IPS DF 6.9 (cell line): ENCODE results near the gene PRKN.

ENCODE experiments used
- DNase-seq: peaks from one replicate; pipeline ENCODE4 v3.0.0-alpha.2; 2013; ENCODE audit warnings: low read depth, low spot score
- H3K27ac ChIP-seq: one replicate; pipeline ENCODE4 v1.5.1; 2013; ENCODE audit warnings: low read length, control low read depth
- H3K27me3 ChIP-seq: 2 replicates; pipeline ENCODE4 v1.6.1; 2013; ENCODE audit warnings: mild to moderate bottlenecking, low read length; ENCODE audit not compliant: control insufficient read depth, insufficient read depth
- H3K36me3 ChIP-seq: 2 replicates; pipeline ENCODE4 v1.6.1; 2013; ENCODE audit warnings: low read length; ENCODE audit not compliant: control insufficient read depth, insufficient read depth
- H3K4me1 ChIP-seq: 2 replicates; pipeline ENCODE4 v1.6.1; 2013; ENCODE audit warnings: low read length; ENCODE audit not compliant: control insufficient read depth, insufficient read depth
- H3K4me3 ChIP-seq: 2 replicates; pipeline ENCODE4 v1.5.1; 2013; ENCODE audit warnings: mild to moderate bottlenecking, low read length
- H3K9me3 ChIP-seq: 2 replicates; pipeline ENCODE4 v1.6.1; 2013; ENCODE audit warnings: low read length, inconsistent platforms; ENCODE audit not compliant: control insufficient read depth, insufficient read depth
- WGBS: extraction: QIAGEN DNeasy Blood & Tissue Kit; methylation state at CpG from one replicate; pipeline ENCODE4 v1.1.7; 2013; ENCODE audit warnings: mixed read lengths, missing lambda C conversion rate; ENCODE audit not compliant: insufficient read length, insufficient coverage; 5-methylcytosine and 5-hydroxymethylcytosine counted together

PRKN gene

DNA sequence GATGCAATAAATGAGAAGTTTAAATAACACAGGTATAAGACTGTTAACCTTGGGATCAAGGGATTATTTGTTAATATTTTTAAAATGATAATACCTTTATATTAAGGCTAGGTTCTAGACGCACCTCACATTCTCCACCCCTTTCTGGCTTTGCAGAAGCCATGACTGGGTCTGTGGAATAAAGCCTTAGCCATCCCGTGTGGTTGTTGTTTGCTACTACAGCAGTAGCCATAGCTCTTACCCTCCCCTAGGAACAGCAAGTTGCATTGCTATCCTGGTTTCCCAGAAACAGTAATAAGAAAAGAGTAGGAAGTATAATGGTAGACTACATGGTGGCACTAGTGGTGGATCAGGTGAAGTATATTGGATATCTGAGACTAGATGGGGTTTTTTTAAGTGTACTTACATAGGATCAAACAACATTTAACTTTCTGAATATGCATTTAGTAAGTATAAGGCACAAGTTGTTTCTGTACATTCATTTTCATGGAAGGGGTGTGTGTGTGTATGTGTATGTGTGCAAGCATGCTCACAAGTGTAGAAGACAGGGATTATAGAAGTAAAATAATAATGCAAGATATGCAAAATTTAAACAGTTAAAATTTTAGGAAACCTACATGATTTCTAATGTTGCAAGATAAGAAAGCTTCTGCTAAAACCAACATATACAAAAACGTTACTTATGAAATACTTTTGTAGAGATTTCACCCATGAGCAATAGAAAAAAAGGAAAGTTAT, 384.2 kb downstream of the PRKN start:
- Histone ChIP-seq H3K27me3 (no peaks in the 10 kb centered on the region), H3K27ac (no peak overlapping the region), H3K36me3 (no peaks in the 10 kb centered on the region), H3K9me3 (no peaks in the 10 kb centered on the region), H3K4me1 (no peaks in the 10 kb centered on the region; the same call in 1 of the 2 replicates), H3K4me3 (no peak overlapping the region)
- DNase-seq: no peak
- WGBS: no CpG with 5 or more reads among the region's 3 CpGs

DNA sequence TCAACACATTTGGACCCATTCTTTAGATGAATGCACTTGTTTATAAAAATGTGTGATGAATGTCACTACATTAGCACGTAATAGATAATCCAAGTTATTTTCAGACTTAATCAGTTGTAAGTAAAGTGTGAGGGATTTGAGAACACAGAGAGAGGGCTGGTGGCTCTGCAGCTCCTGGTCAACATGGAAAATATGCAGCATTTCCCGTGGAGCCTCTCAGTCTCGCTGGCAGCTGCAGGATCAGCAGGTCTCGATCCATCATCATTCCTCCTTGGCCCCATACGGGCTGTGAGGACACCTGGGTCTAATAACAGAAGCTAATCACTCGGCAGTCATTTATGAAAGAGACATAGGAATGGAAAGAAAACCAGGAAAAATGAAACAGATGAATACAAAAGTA, 390.2 kb downstream of the PRKN start:
- H3K27ac ChIP-seq: no peak overlapping the region
- no peak overlapping the region for H3K4me3 ChIP-seq
- H3K27me3 ChIP-seq: no peaks in the 10 kb centered on the region
- H3K4me1 ChIP-seq: no peaks in the 10 kb centered on the region
- no peak for DNase-seq
- H3K9me3 ChIP-seq: no peaks in the 10 kb centered on the region
- WGBS: no CpG with 5 or more reads among the region's 6 CpGs
- no peaks in the 10 kb centered on the region for H3K36me3 ChIP-seq

- no peaks in the 10 kb centered on the region for H3K4me1 ChIP-seq
- no peak overlapping the region for H3K27ac ChIP-seq
- no peaks in the 10 kb centered on the region for H3K36me3 ChIP-seq
- DNase-seq: no peak
- no peak overlapping the region for H3K4me3 ChIP-seq
- H3K27me3 ChIP-seq: no peaks in the 10 kb centered on the region
- no peaks in the 10 kb centered on the region for H3K9me3 ChIP-seq
- no CpG with 5 or more reads among the region's 6 CpGs for WGBS
Observed at GRCh38 chr6:162336359-162336758, 391.2 kb downstream of the PRKN start.

GRCh38 chr6:162332365-162332764, 395.2 kb downstream of the PRKN start:
- Histone ChIP-seq H3K9me3 (no peaks in the 10 kb centered on the region), H3K36me3 (no peaks in the 10 kb centered on the region), H3K27ac (no peak overlapping the region), H3K4me1 (no peaks in the 10 kb centered on the region), H3K27me3 (no peaks in the 10 kb centered on the region), H3K4me3 (no peak overlapping the region)
- no CpG with 5 or more reads among the region's 4 CpGs for WGBS
- DNase-seq: no peak

GRCh38 chr6:162331911-162332310, 395.7 kb downstream of the PRKN start:
- Histone ChIP-seq H3K4me1 (no peaks in the 10 kb centered on the region), H3K4me3 (no peak overlapping the region), H3K36me3 (no peaks in the 10 kb centered on the region), H3K27ac (no peak overlapping the region), H3K27me3 (no peaks in the 10 kb centered on the region), H3K9me3 (no peaks in the 10 kb centered on the region)
- WGBS: no CpG with 5 or more reads among the region's 1 CpG
- DNase-seq: no peak

- WGBS: no CpG with 5 or more reads among the region's 4 CpGs
- H3K27me3 ChIP-seq: no peaks in the 10 kb centered on the region
- no peak overlapping the region for H3K27ac ChIP-seq
- H3K9me3 ChIP-seq: no peaks in the 10 kb centered on the region
- no peak for DNase-seq
- H3K4me3 ChIP-seq: no peak overlapping the region
- no peaks in the 10 kb centered on the region for H3K4me1 ChIP-seq
- no peaks in the 10 kb centered on the region for H3K36me3 ChIP-seq
Observed at GRCh38 chr6:162325826-162326225, 401.7 kb downstream of the PRKN start.

DNA sequence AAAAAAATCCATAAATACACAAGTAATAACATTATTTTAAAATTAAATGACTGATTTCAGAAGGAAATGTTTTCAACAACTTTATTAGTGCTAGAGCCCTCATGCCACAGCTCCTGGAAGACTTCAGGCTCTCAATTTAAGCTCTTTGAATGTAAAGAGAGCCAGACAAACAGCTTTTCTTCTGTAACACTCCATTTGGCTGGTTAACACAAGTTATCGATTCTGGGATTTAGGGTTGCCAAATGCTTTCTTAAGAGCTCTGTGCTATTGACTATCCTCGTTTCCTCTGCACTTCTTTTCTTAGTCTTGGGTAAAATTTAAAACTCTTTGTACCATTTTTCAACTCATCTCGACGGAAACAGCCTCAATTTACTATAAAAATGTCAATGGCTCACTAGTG, 402.5 kb downstream of the PRKN start:
- H3K36me3 ChIP-seq: no peaks in the 10 kb centered on the region
- H3K27ac ChIP-seq: no peak overlapping the region
- no peak for DNase-seq
- H3K9me3 ChIP-seq: no peaks in the 10 kb centered on the region
- no peaks in the 10 kb centered on the region for H3K27me3 ChIP-seq
- no peak overlapping the region for H3K4me3 ChIP-seq
- WGBS: no CpG with 5 or more reads among the region's 4 CpGs
- H3K4me1 ChIP-seq: no peaks in the 10 kb centered on the region

- Histone ChIP-seq H3K9me3 (no peaks in the 10 kb centered on the region), H3K27me3 (no peaks in the 10 kb centered on the region), H3K36me3 (no peaks in the 10 kb centered on the region), H3K4me3 (no peak overlapping the region), H3K4me1 (no peaks in the 10 kb centered on the region), H3K27ac (no peak overlapping the region)
- no peak for DNase-seq
- no CpG with 5 or more reads among the region's 3 CpGs for WGBS
Observed at GRCh38 chr6:162315291-162315690, 412.3 kb downstream of the PRKN start.

- Histone ChIP-seq H3K27me3 (no peaks in the 10 kb centered on the region), H3K4me1 (no peaks in the 10 kb centered on the region), H3K9me3 (no peaks in the 10 kb centered on the region), H3K27ac (no peak overlapping the region), H3K36me3 (no peaks in the 10 kb centered on the region), H3K4me3 (no peak overlapping the region)
- no peak for DNase-seq
- no CpG with 5 or more reads among the region's 4 CpGs for WGBS
Observed at GRCh38 chr6:162313922-162314660, 413.5 kb downstream of the PRKN start.

DNA sequence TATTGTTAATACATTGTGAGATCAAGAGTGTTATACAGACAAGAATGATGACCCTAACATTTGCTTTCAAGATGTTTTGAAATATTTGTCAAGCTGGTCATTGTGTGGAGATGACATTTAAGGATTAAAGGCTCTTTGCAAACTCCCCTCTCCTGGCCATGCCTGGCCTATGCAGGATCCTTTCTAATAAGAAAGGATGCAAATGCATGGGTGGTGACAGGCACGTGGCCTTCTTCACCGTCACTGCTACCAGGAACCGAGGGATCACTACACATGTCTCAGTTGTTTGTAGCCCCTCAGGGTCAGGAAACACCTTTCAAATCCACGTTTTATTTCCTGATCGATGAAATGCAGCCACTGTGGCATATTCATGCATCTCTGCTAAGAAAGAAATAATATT, 419.7 kb downstream of the PRKN start:
- no peak overlapping the region for H3K4me3 ChIP-seq
- no peaks in the 10 kb centered on the region for H3K4me1 ChIP-seq
- no peak for DNase-seq
- no peaks in the 10 kb centered on the region for H3K36me3 ChIP-seq
- H3K9me3 ChIP-seq: no peaks in the 10 kb centered on the region
- H3K27ac ChIP-seq: no peak overlapping the region
- H3K27me3 ChIP-seq: no peaks in the 10 kb centered on the region
- WGBS: no CpG with 5 or more reads among the region's 5 CpGs

DNA sequence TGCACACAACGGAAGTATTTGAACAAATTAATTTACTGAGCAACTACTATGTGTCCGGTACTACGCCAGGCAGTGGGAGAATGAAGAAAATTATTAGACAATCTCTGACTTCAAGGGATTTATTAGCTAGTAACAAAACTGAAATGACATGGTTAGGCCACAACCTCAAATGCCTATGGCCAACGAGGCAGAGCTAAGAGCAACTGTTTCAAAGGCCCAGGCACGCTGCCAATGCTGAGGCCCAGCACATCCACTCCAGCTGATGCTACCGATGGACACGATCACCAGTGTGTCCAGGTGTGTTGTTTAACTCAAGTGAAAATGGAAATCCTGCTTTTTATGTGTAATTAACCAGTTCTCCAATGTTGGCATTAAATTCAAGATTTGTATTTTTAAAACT, 420.9 kb downstream of the PRKN start:
- Histone ChIP-seq H3K4me3 (no peak overlapping the region), H3K27me3 (no peaks in the 10 kb centered on the region), H3K27ac (no peak overlapping the region), H3K4me1 (no peaks in the 10 kb centered on the region), H3K36me3 (no peaks in the 10 kb centered on the region), H3K9me3 (no peaks in the 10 kb centered on the region)
- no CpG with 5 or more reads among the region's 7 CpGs for WGBS
- no peak for DNase-seq
